GM18951 (cell line): ENCODE measurements around the gene IMMP2L.
"Not testable (repeated sequence)": the region's sequence is repeated elsewhere in the genome, so short reads cannot be mapped to it uniquely, and the experiment has no call there.

Experiments
- POLR2A ChIP-seq: IDR thresholded peaks from 4 replicates; pipeline ENCODE4 v1.6.1; 2011; ENCODE audit warnings: mild to moderate bottlenecking; ENCODE audit not compliant: insufficient read length, insufficient read depth; ENCODE audit errors: extremely low read depth
- in situ Hi-C: fragments of 300-500 bp; cut with MboI; formaldehyde crosslinking; loops from one replicate; pipeline ENCODE4 v1.12.0; 2022; ENCODE audit warnings: low sequenced_read_pairs, mixed read lengths, inconsistent platforms; ENCODE audit not compliant: unreplicated experiment

Gene IMMP2L

GRCh38 chr7:111477462-111478225 is 84.6 kb downstream of the IMMP2L start:
- in situ Hi-C loops: no loop called here
- TF ChIP-seq POLR2A: no peak

GRCh38 chr7:111476586-111477293 is 85.6 kb downstream of the IMMP2L start:
- in situ Hi-C loops: no loop called here

GRCh38 chr7:111475959-111476358 is 86.3 kb downstream of the IMMP2L start:
- in situ Hi-C loops: no loop called here
- no peak for TF ChIP-seq POLR2A

More at GRCh38 chr7:111476586-111477293, 85.6 kb downstream of the IMMP2L start:
- TF ChIP-seq POLR2A: no peak

GRCh38 chr7:111475419-111475748 is 86.9 kb downstream of the IMMP2L start:
- no peak for TF ChIP-seq POLR2A
- in situ Hi-C loops: no loop called here

GRCh38 chr7:111474723-111475418 is 87.4 kb downstream of the IMMP2L start:
- no peak for TF ChIP-seq POLR2A
- in situ Hi-C loops: no loop called here

GRCh38 chr7:111473449-111474198 is 88.7 kb downstream of the IMMP2L start:
- no peak for TF ChIP-seq POLR2A
- in situ Hi-C loops: no loop called here

- in situ Hi-C loops: no loop called here
- no peak for TF ChIP-seq POLR2A
Measured at GRCh38 chr7:111470998-111471397, 91.3 kb downstream of the IMMP2L start.

GRCh38 chr7:111469894-111470293 is 92.4 kb downstream of the IMMP2L start:
- in situ Hi-C loops: not testable (repeated sequence)

- in situ Hi-C loops: not testable (repeated sequence)
Measured at GRCh38 chr7:111465774-111466173, 96.5 kb downstream of the IMMP2L start.

GRCh38 chr7:111460695-111461094 is 101.6 kb downstream of the IMMP2L start:
- in situ Hi-C loops: no loop called here
- no peak for TF ChIP-seq POLR2A

GRCh38 chr7:111459757-111460280 is 102.5 kb downstream of the IMMP2L start:
- TF ChIP-seq POLR2A: no peak
- in situ Hi-C loops: no loop called here

- no peak for TF ChIP-seq POLR2A
- in situ Hi-C loops: no loop called here
Measured at GRCh38 chr7:111459065-111459756, 103.1 kb downstream of the IMMP2L start.

GRCh38 chr7:111450705-111451104 is 111.6 kb downstream of the IMMP2L start:
- in situ Hi-C loops: not testable (repeated sequence)

- in situ Hi-C loops: not testable (repeated sequence)
Measured at GRCh38 chr7:111447502-111447901, 114.8 kb downstream of the IMMP2L start.
